HS-5 (cell line): Measurements from ENCODE around the gene ZBTB20.
A peak's percentile ranks its signal among the peaks of the same experiment; 100 is the strongest.
"Not testable (repeated sequence)": the region's sequence is repeated elsewhere in the genome, so short reads cannot be mapped to it uniquely, and the experiment has no call there.

Experiments
- DNase-seq: peaks from one replicate; pipeline ENCODE4 v3.0.0-alpha.2; 2012; ENCODE audit warnings: low read depth

ZBTB20 gene

GRCh38 chr3:114714957-114715460, 432.1 kb downstream of the ZBTB20 start:
- DNase-seq, result no peak

GRCh38 chr3:114714237-114714636, 432.9 kb downstream of the ZBTB20 start:
- no peak for DNase-seq

DNA sequence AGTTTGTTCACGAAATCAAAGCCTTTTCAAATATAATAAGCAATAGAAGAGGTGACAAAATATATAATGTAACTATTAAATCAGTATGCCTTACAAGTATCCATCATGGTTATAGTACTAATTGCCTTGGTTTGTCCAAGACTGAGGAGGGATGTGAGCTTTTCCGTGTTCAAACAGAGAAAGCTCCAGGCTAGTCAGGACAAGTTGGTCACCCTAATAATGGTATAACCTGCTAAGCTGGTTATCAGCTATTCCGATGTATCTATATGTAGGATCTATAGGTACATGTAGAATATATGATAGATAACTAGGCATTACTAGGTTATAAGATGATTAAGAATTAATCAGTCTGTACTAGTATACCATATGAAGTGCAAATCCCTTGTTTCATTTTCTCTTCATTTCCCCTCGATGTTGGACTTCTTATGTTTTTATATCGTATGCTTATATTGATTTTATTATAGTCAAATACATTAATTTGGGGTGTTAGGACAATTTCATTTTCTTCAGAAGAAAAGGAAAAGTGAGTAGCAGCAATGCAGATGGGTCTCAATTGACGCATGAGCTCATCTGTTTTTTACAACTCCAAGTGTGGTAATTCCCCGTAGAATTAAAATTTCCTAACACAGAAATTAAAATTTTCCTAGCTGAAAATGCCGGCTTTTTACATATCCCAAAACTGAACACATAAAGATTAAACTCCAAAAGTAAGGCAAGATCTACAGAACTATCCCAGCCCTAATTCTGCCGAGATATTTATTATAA, 434.2 kb downstream of the ZBTB20 start:
- DNase-seq, result no peak

GRCh38 chr3:114711321-114711886, 435.7 kb downstream of the ZBTB20 start:
- no peak for DNase-seq

- DNase-seq, result no peak
Measured at GRCh38 chr3:114709102-114709501, 438.0 kb downstream of the ZBTB20 start.

DNA sequence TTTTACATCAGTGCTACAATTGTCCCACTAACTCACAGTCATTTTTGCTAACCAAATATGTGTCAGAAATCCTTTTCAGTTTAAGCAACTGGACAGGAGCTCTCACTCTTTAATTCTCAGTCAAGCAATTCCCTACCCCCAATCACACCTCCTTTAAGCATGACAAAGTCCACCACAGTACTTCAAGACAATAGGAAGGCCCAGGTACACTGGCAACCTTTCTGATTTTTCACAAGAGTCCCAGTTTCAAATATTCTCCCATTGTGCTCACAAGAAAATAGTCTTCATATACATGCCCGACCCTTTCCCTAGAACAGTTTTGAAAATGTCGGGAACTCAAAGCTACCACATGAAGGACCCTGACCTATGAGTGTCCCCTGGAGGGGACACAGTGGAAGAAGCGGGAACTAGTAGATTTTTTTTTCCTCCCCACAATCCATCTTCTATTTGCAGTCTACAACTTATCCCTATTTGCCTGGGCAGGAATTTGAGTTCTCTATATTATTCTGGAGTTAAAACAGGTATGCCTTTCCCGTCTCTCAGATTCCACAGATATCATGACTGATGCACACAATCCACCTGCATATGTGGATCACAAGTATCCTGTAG, 439.7 kb downstream of the ZBTB20 start:
- no peak for DNase-seq

- DNase-seq, result peak; percentile 60
Measured at GRCh38 chr3:114706591-114707232, 440.4 kb downstream of the ZBTB20 start.

DNA sequence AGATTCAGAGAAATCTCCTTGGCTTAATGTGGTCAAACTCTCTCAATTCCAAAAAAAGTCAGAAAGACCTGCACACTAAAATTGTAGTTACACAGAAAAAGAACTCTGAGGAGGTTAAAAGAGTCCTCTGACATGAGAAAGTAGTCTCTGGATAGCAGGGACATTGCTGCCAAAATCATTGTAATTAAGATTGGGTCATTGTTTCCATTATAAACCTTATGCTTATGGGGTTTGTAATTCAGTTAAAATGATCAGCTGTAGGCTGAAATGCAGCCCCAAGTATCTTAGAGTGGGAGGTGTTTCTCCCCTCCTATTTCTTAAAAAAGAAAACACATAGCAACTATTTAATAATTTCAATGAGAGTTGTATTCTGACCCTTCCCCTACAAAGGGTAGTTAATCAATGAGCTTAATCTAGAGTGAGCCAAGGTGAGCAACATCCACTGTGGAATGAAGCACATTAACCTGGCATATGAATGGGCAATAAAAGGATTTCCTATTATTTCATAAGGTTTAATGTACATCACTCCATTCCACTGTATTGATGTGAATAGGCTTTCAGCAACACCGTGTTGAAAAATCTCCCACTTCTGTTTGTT, 446.4 kb downstream of the ZBTB20 start:
- DNase-seq, result no peak

DNA sequence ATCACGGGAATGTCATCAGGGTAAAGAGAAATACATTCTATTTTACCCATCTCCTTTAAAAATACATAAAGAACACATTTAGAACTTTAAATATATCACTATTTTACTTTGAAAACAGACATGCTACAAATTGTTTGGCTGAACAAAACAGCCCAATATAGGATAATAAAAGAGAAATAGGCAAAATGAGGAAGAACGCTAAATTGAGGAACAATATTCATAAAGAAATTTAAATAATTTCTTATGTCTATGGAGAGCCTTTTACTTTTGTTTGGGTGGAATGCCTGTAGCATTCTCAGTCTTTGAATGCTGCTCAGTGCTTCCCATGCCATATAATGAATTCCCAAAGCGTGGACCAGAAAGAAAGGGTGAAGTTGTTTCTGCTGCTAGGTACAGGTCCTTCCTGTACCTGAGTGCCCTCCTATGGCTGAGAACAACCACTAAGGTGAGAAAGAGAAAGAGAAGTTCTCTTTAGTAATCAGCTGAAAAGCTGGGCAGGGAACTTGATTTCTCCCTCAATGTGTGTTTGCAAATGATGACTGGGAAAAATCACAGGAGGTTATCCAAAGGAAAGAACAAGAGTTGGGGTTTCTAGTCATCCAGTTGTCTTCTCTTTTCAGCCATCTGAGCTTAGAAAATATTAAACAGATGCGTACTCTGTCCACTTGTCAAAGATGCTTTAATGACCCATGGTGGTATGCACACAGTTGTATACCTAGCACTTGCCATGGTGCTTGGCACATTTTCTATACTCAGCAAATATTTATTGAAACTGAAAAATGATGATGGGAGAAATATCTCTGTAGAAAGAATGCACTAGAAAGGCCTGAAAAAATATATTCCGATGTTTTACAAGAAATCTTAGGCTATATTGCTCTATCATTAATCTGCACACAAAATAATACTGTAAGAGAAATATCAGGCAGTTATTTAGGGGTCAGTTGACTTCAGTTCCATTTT, 448.7 kb downstream of the ZBTB20 start:
- no peak for DNase-seq

- no peak for DNase-seq
Measured at GRCh38 chr3:114697401-114697800, 449.7 kb downstream of the ZBTB20 start.

- no peak for DNase-seq
Measured at GRCh38 chr3:114694251-114694650, 452.8 kb downstream of the ZBTB20 start.

DNA sequence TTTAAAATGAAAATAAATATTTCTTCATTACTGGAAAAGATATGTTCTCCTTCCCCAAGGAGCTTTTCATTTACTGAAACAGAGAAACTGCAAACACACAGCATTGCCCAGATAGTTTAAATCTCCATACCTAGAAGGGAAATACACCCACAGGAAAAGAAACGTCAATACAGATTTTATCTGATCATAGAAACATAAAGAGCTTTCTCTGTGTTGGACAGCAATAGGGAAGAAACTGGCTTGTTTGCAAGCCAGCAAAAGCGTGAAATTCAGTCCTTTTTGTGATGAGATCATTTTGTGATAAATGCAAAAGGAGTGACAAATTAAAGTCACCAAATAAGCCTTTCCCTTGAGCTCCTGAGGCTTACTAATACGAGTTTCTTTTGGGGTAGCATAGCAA, 455.2 kb downstream of the ZBTB20 start:
- no peak for DNase-seq

DNA sequence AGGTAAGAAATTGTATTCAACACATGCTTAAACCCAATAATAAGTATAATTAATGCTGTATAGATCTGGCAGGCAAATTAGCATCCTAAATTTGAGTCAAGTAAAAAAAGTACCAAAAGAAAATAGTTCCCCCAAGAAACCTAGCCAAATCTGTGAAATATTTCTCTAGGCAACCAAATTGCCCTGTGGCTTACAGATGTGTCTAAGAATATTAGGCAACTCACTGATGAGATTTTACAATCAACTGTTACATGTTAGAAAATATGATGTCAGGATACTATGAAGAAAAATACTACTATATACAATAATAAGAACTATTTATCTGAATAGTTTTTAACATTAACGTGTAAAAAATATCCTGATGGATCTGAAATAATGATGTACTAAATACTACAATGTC, 456.2 kb downstream of the ZBTB20 start:
- DNase-seq, result no peak

DNA sequence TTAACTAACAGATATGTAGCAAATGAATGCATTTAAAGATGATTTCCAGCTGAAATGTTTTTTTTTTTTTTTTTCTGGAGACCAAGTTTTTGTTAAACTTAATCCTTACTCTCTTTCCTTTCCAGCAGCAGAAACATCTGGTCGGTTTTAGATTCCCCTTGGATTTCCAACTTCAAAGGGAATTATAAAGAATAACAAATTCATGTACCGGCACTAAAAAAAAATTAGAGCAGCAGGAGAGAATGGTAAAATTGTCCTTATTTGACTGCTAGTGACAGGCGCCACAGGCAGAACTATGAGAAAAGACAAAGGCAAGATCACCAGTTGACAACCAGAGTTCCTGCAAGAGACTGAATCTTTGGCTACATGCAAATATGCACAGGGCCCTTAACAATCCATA, 459.9 kb downstream of the ZBTB20 start:
- DNase-seq, result no peak

GRCh38 chr3:114686621-114687020, 460.5 kb downstream of the ZBTB20 start:
- DNase-seq, result no peak

GRCh38 chr3:114685161-114685560, 461.9 kb downstream of the ZBTB20 start:
- DNase-seq, result no peak

GRCh38 chr3:114680299-114680698, 466.8 kb downstream of the ZBTB20 start:
- DNase-seq, result no peak

- not testable (repeated sequence) for DNase-seq
Measured at GRCh38 chr3:114679773-114680172, 467.3 kb downstream of the ZBTB20 start.

DNA sequence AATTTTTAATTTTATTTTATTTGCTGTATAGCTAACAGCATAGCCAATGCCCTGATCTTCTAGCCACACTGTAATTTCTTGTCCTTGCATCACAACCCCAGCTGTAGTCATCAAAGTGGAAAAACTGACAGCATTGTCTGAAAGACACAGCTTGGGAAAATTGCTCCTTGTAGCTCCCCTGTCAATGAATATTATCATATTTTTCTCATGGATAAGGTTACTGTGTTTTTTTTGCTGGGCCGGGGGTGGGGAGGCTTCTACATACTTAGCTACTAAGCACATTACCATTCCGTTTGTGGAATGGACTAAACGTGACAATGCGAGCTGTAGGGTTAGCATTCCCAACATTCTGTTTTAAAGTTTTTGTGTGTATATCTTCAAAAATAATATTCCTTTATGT, 472.0 kb downstream of the ZBTB20 start:
- DNase-seq, result no peak

DNA sequence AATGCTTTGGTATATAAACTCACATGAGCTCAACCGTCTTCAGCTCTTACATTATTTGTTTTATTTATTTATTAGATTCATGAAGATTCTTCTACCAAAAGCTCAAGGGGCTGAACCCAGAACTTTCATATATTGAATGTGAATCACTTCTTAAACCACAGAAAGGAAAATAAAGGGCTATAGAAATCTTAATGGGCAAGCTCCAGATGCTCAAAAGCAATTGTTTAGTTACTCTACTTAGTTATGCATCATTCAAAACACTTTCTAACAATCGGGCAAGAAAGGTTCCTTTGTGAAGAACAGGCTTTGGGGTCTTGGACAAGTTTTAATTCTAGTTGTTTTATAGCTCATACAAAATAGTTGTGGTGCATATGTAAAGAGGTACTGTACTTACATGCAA, 473.1 kb downstream of the ZBTB20 start:
- DNase-seq, result no peak

- no peak for DNase-seq
Measured at GRCh38 chr3:114673481-114673880, 473.6 kb downstream of the ZBTB20 start.
